ENCODE measurements around the gene UBL7. TPM values are rescaled to one million over a fixed set of nuclear protein-coding genes. Genes with fewer than 3 reads are reported as not detected.
A peak's percentile ranks its signal among the peaks of the same experiment; 100 is the strongest.

The UBL7 gene
- total and polyA plus RNA-seq, 2 of the 8 experiments (the other 6 are each of a cell fraction or from before 2014, with no cell fraction given) = 71.5 to 183 TPM

DNA sequence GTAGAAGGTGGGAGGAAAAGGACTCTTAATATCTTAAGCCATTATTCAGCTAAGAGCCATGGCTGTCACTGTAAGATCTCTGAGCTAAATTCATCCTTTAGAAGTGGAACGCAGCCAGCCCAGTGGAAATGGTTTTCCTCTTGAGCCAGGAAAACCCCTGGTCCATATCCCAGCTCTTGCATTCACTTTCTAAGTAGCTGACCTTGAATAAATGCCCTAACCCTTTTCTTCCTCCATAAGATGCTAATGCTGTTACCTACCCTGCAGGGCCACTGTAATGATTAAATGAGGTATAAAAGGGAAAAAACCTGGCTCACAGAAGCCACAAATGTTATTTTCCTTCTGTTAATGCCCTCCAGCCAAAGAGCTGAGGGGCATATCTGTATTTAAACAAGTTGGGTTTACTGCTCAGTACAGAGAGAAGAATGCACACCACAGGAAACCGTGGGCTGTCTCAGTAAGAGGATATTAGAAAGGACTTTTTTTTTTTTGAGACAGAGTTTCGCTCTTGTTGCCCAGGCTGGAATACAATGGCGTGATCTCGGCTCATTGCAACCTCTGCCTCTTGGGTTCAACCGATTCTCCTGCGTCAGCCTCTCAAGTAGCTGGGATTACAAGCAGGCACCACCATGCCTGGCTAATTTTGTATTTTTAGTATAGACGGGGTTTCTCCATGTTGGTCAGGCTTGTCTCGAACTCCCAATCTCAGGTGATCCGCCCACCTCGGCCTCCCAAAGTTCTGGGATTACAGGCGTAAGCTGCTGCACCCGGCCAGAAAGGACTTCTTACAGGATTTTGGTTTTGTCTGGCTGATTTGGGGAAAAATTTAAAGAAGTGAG lies 6.8 kb downstream of the UBL7 start:
- H3K23me2 ChIP-seq (ENCODE audit: low read depth, low read length) = 0 out of 2 replicates have a peak, but pooled peaks cover 2% of the 10 kb centered on the region
- H2AFZ ChIP-seq (ENCODE audit: low read length) = no peak overlapping the region
- ChIA-PET POLR2A (ENCODE audit: partially characterized antibody) (interaction anchor here (0.7 to 1.1 kb wide), 3 partner anchors 12 to 162 kb away, joined by 3 read pairs; partner anchors contain the start of gene CLK3), CTCF (ENCODE audit: partially characterized antibody) (interaction anchor here (0.6 to 41.3 kb wide), 8 partner anchors 14 to 314 kb away, joined by 3 to 1311 read pairs (median 5); partner anchors contain the start of gene CYP11A1)
- no peak overlapping the region for H4K8ac ChIP-seq (ENCODE audit: extremely low read depth, insufficient read depth, low read length)
- H2BK20ac ChIP-seq (ENCODE audit: low read length) = no peak overlapping the region
- FAIRE-seq (no peak), DNase-seq (ENCODE audit: low read depth in 1 of 2, low spot score in 2 of 2) (no peak)
- no peaks in the 10 kb centered on the region for H3K79me2 ChIP-seq (ENCODE audit: control insufficient read depth in 1 of 2, insufficient read depth in 2 of 2, low read length in 2 of 2)
- no peak overlapping the region for H4K91ac ChIP-seq (replicated peaks; ENCODE audit: insufficient read length, low read length)
- H3K18ac ChIP-seq (ENCODE audit: extremely low read depth, low read length) = no peak overlapping the region
- 87% methylated on average over 13 of the region's 13 CpGs; no CpG with 5 or more reads in 1 of the 2 experiments for WGBS, 2 experiments (ENCODE audit: extremely low coverage in 1 of 2, insufficient coverage in 1 of 2, insufficient read length in 1 of 2, insufficient replicate concordance in 2 of 2, low coverage in 1 of 2, low lambda C conversion rate in 2 of 2, missing lambda C conversion rate in 1 of 2)
- H3K27ac ChIP-seq (ENCODE audit: low read depth, low read length) = no peak overlapping the region
- peaks cover 5 to 32% (median 12%) of the 10 kb centered on the region in 4 experiments for H3K36me3 ChIP-seq (ENCODE audit: control insufficient read depth in 2 of 4, insufficient read depth in 4 of 4, low read length in 3 of 4)
- H2BK12ac ChIP-seq (ENCODE audit: low read depth, low read length) = no peak overlapping the region
- H3K4ac ChIP-seq (replicated peaks; ENCODE audit: insufficient read length, low read depth, low read length) = no peak overlapping the region
- no peak overlapping the region for H3K4me3 ChIP-seq (ENCODE audit: extremely low read depth in 1 of 4, insufficient read depth in 2 of 4, low read depth in 3 of 4, low read length in 4 of 4)
- no peak overlapping the region for H3K56ac ChIP-seq (replicated peaks; ENCODE audit: insufficient read length, low read depth, low read length)
- no peak overlapping the region for H2BK5ac ChIP-seq (ENCODE audit: low read depth, low read length)
- H3K14ac ChIP-seq (ENCODE audit: insufficient read length) = no peak overlapping the region
- no peaks in the 10 kb centered on the region; the same call in 1 of the 2 replicates for H3K79me1 ChIP-seq (ENCODE audit: low read depth, low read length)
- H3K27me3 ChIP-seq (replicated peaks in 1 of 4; ENCODE audit: control insufficient read depth in 3 of 4, extremely low read depth in 1 of 4, insufficient read depth in 3 of 4, low read length in 3 of 4) = no peaks in the 10 kb centered on the region
- H4K5ac ChIP-seq (ENCODE audit: insufficient read length, low read depth, low read length) = no peak overlapping the region
- H3K9me3 ChIP-seq (ENCODE audit: insufficient read depth in 2 of 2, low read depth in 1 of 2, low read length in 1 of 2) = no peaks in the 10 kb centered on the region
- no peak overlapping the region for H2AK5ac ChIP-seq (ENCODE audit: low read depth, low read length)
- H4K20me1 ChIP-seq (replicated peaks in 1 of 2; ENCODE audit: control insufficient read depth in 1 of 2, insufficient read depth in 2 of 2, low read length in 2 of 2) = no peaks in the 10 kb centered on the region
- H3K23ac ChIP-seq (ENCODE audit: insufficient read length) = no peak overlapping the region
- no peak overlapping the region for H3K9ac ChIP-seq (replicated peaks in 1 of 4; ENCODE audit: extremely low read depth in 1 of 4, low read depth in 3 of 4, low read length in 3 of 4)
- no peak overlapping the region for H2BK15ac ChIP-seq (ENCODE audit: low read length)
- no peak overlapping the region for H2BK120ac ChIP-seq (replicated peaks; ENCODE audit: low read depth, low read length)
- H3K4me2 ChIP-seq (ENCODE audit: insufficient read depth in 1 of 2, low read depth in 2 of 2, low read length in 2 of 2) = peak overlapping the region in 1 of 2 experiments; percentile 13; a peak in 1 of 4 replicates
- no peaks in the 10 kb centered on the region; a peak in 1 of 7 replicates for H3K4me1 ChIP-seq (replicated peaks in 1 of 4; ENCODE audit: control insufficient read depth in 3 of 4, insufficient read depth in 4 of 4, low read length in 3 of 4)
- TF ChIP-seq KDM4A (IDR thresholded peaks at IDR 0.05; ENCODE audit: low read depth, low read length, severe bottlenecking) (no peak), TAF7 (optimal IDR thresholded peaks at IDR 0.05; ENCODE audit: borderline replicate concordance, low read depth, low read length) (no peak), ATF2 (IDR thresholded peaks at IDR 0.05; ENCODE audit: low read length) (no peak), CHD1 (IDR thresholded peaks at IDR 0.05; ENCODE audit: low read depth, low read length) (no peak), NRF1 (IDR thresholded peaks at IDR 0.05; ENCODE audit: low read depth, low read length) (no peak), KDM1A (IDR thresholded peaks at IDR 0.05; ENCODE audit: borderline replicate concordance, low read length) (no peak), GTF2F1 (IDR thresholded peaks at IDR 0.05; ENCODE audit: borderline replicate concordance, low read depth, low read length) (no peak), MAX (IDR thresholded peaks at IDR 0.05) (no peak), SIX5 (IDR thresholded peaks at IDR 0.05; ENCODE audit: low read depth, low read length) (no peak), KDM5A (IDR thresholded peaks at IDR 0.05; ENCODE audit: low read length) (no peak)

All from H1 (cell line).